Measurements from ENCODE around the gene PIWIL4.
"Not testable (repeated sequence)": the region's sequence is repeated elsewhere in the genome, so short reads cannot be mapped to it uniquely, and the experiment has no call there.

PIWIL4 gene

DNA sequence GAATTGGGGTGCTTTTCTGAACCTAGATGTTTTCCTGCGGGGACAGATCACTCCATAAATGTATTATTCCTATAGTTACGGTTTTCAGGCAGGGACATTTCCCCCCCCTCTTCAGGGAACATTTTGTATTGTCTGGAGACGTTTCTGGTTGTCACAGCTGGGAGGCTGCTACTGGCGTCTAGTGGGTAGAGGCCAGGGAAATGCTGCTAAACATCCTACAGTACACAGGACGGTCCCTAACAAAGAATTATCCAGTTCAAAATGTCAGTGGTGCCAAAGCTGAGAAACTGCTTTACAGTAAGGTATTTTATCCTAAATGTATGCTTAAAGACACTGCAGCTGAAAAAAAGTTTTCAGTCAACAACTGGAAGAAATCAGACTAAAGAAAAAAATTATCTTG lies 19.4 kb downstream of the PIWIL4 start:
- peak; percentile 60 for DNase-seq

DNA sequence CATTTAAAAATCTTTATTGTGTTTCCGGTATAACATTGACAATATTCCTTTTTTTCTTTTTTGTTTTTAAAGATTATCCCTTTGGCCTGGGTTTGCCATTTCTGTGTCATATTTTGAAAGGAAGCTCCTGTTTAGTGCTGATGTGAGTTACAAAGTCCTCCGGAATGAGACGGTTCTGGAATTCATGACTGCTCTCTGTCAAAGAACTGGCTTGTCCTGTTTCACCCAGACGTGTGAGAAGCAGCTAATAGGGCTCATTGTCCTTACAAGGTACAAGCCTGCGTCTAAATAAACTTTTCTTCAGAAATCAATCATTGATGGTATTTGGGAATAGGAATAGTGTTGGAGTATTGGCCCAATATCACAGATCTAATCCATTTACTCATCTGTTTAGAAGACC lies 19.8 kb downstream of the PIWIL4 start:
- DNase-seq = peak; percentile 71

DNA sequence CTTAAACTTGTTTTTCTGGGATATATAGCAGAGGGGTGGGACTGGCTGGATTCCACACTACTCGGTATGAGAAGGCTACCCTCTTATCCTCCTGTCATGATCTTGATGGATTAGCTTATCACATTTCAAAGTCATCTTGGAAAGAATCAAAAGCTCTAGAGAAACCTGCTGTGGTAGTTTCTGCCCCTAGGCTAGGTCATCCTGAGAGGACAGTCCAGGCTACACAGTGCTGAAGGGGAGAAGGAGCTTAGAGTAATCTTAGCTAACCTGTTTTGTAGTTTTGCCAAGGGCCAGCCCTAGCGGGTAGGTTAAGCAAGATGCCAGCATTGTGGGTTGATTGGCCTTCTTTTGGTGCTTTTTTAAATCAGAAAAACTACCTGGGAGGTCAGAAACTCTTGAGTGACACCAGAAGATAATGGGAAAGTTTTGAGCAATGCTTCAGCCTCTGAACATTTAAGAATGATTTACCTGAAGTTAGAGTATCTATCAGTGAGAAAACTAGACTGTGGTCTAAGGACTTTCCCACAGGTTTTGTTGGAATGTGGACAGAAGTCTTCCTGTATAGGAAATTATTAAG lies 21.3 kb downstream of the PIWIL4 start:
- DNase-seq = peak; percentile 84

- no peak for DNase-seq
Observed at GRCh38 chr11:94590352-94591041, 23.3 kb downstream of the PIWIL4 start.

GRCh38 chr11:94593030-94593429 lies 25.9 kb downstream of the PIWIL4 start:
- DNase-seq = no peak

DNA sequence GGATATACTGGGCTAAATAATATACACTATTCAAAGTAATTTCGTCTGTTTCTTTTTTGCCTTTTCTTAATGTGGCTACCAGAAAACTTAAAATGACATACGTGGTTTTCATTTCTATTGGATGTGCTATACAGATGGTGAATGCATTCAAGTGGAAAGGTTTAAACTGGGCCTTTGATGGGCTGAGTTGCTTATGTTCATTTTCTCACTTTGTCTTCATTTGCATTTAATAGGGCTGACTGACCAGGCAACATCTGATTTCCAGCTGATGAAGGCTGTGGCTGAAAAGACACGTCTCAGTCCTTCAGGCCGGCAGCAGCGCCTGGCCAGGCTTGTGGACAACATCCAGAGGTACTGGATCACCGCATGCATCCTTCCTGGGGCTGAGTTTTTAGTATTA lies 27.9 kb downstream of the PIWIL4 start:
- no peak for DNase-seq

GRCh38 chr11:94597896-94598295 lies 30.7 kb downstream of the PIWIL4 start:
- DNase-seq = no peak

- no peak for DNase-seq
Observed at GRCh38 chr11:94599510-94599909, 32.3 kb downstream of the PIWIL4 start.

GRCh38 chr11:94602430-94603372 lies 35.5 kb downstream of the PIWIL4 start:
- peak; percentile 89 for DNase-seq

- no peak for DNase-seq
Observed at GRCh38 chr11:94603587-94603986, 36.4 kb downstream of the PIWIL4 start.

DNA sequence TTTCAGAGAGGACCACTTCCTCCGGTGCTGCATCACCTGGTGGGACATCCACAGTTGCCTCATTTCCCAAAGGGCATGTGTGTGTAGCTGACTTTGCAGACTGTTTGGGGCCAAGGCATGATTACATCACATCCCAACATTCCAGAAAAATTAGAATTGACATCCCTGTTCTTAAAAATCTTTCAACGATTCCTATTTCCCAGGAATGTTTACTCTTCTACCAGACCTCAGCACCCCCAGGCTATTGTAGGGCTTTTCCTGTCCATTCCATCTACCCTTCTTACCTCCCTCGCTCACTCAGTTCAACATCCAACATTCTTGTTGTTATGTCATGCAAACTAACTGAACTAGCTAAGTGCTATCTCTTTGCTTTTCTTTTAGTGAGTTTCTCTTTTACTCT lies 37.3 kb downstream of the PIWIL4 start:
- DNase-seq = peak; percentile 82

DNA sequence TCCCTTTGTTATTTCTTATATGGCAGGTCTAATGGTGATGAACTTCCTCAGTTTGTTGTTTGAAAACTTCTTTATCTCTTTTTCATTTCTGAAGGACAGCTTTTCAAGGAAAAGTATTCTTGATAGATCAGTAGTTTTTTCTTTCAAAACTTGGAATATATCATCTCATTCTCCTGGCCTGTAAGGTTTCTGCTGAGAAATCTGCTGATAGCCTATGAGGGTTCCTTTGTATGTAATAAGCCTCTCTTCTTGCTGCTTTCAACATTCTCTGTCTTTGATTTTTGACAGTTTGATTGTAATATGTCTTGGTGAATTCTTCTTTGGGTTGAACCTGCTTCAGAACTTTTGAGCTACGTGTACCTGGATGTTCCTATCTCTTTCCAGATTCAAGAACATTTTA lies 46.0 kb downstream of the PIWIL4 start:
- no peak for DNase-seq

DNA sequence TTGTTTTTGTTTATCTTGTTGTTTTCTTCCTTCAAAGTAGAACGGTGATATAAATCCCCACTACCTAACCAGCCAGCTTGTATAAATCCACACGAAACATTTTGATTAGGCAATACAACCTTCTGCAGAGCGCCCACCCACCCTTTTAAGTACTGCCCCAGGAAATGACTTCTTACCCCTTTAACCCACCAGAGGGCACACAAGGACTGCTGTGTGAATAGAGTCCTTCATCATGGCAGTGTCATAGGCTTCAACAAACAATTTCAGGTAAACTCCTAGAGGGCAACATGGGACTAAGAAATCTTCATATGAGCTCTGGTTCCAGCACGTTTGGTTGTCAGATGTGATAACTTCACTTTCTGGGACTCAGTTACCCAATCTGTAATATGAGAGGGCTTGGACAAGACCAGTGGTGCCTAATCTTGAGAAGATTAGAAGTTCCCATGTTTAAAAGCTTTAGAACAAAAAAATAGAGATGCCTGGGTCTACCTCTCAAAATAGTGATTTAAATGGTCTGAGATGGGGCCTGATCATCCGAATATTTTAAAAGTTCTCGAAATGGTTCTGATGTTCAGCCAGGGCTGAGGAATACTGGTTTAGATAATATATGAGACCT lies 56.1 kb downstream of the PIWIL4 start:
- DNase-seq = peak; percentile 88

DNA sequence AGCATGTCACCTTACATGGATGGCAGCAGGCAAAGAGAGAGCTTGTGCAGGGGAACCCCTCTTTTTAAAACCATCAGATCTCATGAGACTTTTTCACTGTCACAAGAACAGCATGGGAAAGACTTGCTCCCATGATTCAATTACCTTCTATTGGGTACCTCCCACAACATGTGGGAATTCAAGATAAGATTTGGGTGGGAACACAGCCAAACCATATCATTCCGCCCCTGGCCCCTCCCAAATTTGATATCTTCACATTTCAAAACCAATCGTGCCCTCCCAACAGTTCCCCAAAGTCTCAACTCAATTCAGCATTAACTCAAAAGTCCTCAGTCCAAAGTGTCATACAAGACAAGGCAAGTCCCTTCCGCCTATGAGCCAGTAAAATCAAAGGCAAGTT lies 58.3 kb downstream of the PIWIL4 start:
- DNase-seq = not testable (repeated sequence)

- not testable (repeated sequence) for DNase-seq
Observed at GRCh38 chr11:94627003-94627560, 59.9 kb downstream of the PIWIL4 start.

DNA sequence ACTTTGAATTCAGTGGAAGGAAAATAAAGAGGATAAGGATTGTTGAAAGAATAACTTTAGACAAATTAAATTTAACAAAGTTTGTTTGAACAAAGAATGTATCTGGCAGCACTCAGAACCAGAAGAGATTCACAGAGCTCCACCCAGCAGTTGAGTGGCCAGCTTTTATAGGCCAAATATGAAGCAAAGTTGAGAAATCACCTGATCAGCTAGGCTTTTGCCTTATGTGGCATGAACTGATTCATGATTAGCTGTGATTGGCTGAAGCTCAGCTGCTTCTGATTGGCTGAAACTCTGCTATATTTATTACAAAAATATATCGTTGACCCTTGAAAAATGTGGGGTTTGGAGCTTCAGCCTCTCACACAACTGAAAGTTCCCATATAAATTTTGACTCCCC lies 62.6 kb downstream of the PIWIL4 start:
- no peak for DNase-seq

DNA sequence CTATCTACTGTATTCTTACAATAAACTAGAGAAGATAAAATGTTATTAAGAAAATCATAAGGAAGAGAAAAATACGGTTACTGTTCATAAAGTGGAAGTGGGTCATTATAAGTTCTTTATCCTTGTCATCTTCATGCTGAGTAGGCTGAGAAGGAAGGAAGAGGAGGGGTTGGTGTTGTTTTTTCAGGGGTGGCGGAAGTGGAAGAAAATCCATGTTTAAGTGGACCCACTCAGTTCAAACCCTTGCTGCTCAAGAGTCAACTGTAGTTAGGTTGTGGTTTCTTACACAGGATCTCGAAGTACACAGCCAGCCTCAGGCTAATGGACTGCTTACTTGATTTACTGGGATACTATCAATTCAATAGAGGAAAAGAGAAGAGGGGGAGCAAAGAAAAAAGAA lies 63.1 kb downstream of the PIWIL4 start:
- no peak for DNase-seq

- no peak for DNase-seq
Observed at GRCh38 chr11:94632356-94632755, 65.2 kb downstream of the PIWIL4 start.

- no peak for DNase-seq
Observed at GRCh38 chr11:94635072-94635471, 67.9 kb downstream of the PIWIL4 start.

- DNase-seq = no peak
Observed at GRCh38 chr11:94636388-94636949, 69.3 kb downstream of the PIWIL4 start.

DNA sequence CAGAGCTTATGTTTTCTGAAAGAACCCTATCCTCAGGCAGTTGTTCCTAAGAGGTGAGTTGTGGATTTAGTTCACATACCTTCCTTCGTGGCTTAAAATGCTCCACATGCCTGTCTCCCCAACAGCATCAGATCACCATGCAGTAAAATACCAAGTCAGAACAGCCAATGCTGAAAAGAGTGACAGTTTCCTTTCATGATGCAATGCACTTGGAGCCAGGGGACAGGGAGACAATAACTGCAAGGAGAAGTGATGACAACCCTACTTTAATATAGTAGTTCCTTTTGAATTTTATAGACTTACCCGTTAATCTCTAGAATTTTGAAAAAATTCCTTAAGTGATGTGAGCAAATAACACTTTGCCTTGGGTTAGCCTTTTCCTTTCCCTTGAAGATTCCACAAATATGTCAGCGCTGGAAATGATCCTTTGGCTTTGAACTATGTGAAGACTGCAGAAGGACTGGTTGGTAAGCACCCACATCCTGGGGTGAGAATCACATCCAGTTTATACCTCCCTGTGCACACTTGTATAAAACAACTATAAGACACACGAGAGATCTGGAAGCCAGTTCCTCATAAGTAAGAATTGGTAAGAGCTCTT lies 71.2 kb downstream of the PIWIL4 start:
- no peak for DNase-seq

DNA sequence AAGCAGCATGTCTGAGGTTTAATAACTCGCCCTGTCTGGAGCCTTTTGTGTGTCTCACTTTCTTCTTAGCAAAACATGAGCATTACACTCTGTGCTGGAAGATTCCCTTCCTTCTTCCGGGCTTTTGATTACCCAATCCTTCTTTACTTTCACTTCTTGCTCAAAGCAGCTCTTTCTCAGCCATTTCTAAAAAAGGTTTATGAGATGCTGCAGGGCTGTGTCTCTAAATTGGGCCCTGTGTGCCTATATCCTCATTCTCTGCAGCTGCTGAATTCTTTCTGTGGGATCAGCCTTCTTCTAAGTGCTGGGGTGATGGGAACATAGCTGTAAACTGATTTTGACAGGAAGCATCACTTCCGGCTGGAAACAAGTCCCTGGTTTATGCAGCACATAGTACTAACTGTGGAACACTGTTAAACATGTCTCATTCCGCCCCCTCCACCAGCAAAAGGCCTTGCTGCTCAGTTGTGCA lies 71.8 kb downstream of the PIWIL4 start:
- no peak for DNase-seq
